Neural progenitor cell (in vitro differentiated cells): ENCODE data around the gene KDSR.

Experiments
- CTCF ChIP-seq: fragments of 200-600 bp; sonication (generic); IDR thresholded peaks from 2 replicates; pipeline ENCODE4 v1.5.1; 2017; ENCODE audit warnings: antibody characterized with exemption, mild to moderate bottlenecking
- EZH2 ChIP-seq: fragments of 200-600 bp; sonication (generic); IDR thresholded peaks from 2 replicates; pipeline ENCODE4 v1.6.1; 2017; ENCODE audit warnings: antibody characterized with exemption, mild to moderate bottlenecking, moderate library complexity
- EZH2phosphoT487 ChIP-seq: fragments of 200-600 bp; sonication (generic); IDR thresholded peaks from 2 replicates; pipeline ENCODE4 v1.6.1; 2017; ENCODE audit warnings: antibody characterized with exemption

DNA sequence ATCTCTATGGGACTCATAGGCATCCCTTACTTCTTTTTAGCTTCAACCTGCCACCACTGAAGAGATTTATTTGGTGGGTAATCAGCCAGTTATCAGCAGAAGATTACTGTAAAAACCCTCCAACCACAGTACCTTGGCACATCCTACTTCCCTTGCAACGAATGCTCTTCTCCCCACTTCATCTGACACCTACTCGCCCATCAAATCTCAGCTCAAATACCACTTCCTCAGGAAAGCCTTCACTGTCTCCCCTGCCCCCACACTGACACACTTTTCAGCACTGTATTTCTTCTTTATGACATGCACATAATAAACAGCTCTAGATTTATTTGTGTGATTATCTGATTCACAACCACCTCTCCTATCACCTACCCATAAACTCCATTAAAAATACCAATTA, 3.1 kb downstream of the KDSR start:
- no peak for TF ChIP-seq CTCF
- TF ChIP-seq EZH2phosphoT487: no peak
- no peak for TF ChIP-seq EZH2
